Posterior cingulate gyrus (tissue), 11 donors: Measurements from ENCODE around the gene OR6B3.
"Not testable (repeated sequence)": the region's sequence is repeated elsewhere in the genome, so short reads cannot be mapped to it uniquely, and the experiment has no call there.

ENCODE experiments used
- DNase-seq, 10 donors: peaks; one replicate each; pipeline versions ENCODE4 v3.0.0 to v3.0.0-alpha.2; 2020 to 2021; ENCODE audit warnings: mixed read lengths in 3 of 10
- intact Hi-C: fragments of 100-400 bp; cut with DNase I; formaldehyde crosslinking; loops from one replicate; pipeline ENCODE4 v1.15.1; 2023

OR6B3 gene

DNA sequence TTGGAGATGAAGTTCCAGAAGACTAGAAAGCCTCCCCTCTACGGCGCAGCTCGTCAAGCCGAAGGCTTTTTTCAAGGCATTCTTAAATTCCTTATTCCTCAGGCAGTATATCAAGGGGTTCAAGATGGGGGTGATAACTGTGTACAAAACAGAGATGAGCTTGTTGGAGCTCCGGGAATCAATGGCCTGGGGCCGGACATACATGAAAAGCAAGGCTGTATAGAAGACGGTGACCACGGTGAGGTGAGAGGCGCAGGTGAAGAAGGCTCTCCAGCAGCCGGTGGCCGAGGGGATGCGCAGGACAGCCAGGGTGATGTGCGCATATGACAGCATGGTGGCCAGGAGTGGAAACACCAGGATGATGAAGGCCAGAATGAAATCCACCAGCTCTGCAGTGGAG lies 8.2 kb downstream of the OR6B3 start:
- DNase-seq: no peak
- intact Hi-C loops: no loop called here

GRCh38 chr2:240044096-240044495 lies 9.2 kb downstream of the OR6B3 start:
- intact Hi-C loops: not testable (repeated sequence)
- peak in 1 of 10 donors; percentile 61 for DNase-seq

DNA sequence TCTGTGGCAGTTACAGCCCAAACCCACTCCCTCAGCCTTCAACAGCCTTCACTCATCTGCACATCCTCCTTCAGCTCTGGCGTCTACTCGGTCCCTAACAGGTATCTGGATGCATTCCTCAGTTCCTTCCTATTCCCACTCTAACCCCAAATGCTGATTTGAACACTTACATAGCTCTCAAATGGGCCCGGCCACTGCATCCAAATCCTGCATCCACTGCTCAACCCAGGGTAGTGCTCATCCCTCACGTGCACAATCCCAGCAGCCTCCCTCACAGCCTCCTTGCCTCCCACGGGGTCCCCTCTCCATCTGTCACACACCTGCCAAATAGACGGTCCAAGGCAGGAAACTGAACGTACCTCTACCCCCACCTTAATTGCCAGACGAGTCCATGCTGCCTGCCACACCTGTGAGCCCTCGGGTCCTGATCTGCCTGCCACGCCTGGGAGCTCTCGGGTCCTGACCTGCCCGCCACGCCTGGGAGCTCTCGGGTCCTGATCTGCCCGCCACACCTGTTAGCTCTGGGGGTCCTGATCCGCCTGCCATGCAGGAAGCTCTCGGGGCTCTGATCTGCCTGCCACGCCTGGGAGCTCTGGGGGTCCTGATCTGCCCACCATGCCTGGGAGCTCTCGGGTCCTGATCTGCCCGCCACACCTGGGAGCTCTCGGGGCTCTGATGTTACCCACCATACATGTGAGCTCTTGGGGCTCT lies 9.9 kb downstream of the OR6B3 start:
- intact Hi-C loops: no loop called here
- peak in 1 of 10 donors; percentile 70 for DNase-seq

DNA sequence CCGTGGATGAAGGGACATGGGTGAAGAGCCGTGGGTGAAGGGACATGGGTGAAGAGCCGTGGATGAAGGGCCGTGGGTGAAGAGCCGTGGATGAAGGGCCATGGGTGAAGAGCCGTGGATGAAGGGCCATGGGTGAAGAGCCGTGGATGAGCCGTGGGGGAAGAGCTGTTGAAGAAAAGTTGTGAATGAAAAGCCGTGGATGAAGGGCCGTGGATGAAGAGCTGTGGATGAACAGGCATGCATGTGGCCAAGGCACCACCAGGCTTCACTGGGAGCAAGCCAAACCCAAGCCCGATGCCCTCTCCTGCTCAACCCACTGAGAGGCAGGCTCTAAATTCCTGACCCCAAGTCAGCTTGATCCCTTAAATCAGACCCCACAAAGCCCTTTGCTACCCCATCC lies 10.6 kb downstream of the OR6B3 start:
- intact Hi-C loops: no loop called here

DNA sequence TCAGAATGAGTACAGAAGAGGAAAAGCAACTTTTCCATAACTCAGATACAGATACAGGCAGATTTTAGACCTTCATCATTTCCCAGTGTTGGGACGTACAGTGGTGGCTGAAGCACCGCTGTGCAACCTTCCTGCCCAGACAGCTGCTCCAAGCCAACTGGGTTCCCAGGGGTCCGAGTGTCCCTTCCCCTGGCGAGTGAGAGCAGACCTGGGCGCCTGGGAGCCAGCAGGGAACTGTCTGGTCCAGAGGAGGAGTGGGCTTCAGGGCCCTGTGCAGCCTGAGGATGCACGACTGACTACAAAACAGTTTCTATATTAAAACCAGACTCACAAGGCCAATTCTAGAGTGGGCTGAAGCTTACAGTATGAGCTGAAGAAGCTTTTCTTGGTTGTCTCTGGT lies 12.0 kb downstream of the OR6B3 start:
- peak in 1 of 10 donors; percentile 70 for DNase-seq
- intact Hi-C loops: no loop called here

More for the DNA sequence above, 10.6 kb downstream of the OR6B3 start:
- DNase-seq: peak in 1 of 10 donors; percentile 57

DNA sequence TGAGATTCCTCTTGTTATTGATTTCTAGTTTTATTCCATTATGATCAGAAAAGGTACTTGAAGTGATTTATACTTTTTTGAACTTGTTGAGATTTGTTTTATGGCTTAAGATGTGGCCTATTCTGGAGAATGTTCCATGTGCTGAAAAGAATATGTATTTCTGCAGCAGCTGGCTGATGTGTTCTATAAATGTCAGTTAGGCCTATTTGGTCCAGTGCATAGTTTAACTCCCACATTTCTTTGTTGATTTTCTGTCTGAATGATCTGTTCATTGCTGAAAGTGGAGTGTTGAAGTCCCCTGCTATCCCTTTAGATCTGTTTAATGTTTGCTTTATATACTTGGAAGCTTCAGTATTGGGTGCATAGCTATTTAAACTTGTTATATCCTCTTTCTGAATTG lies 16.0 kb downstream of the OR6B3 start:
- intact Hi-C loops: no loop called here
- no peak for DNase-seq

GRCh38 chr2:240033330-240033678 lies 20.0 kb downstream of the OR6B3 start:
- intact Hi-C loops: no loop called here
- no peak for DNase-seq

DNA sequence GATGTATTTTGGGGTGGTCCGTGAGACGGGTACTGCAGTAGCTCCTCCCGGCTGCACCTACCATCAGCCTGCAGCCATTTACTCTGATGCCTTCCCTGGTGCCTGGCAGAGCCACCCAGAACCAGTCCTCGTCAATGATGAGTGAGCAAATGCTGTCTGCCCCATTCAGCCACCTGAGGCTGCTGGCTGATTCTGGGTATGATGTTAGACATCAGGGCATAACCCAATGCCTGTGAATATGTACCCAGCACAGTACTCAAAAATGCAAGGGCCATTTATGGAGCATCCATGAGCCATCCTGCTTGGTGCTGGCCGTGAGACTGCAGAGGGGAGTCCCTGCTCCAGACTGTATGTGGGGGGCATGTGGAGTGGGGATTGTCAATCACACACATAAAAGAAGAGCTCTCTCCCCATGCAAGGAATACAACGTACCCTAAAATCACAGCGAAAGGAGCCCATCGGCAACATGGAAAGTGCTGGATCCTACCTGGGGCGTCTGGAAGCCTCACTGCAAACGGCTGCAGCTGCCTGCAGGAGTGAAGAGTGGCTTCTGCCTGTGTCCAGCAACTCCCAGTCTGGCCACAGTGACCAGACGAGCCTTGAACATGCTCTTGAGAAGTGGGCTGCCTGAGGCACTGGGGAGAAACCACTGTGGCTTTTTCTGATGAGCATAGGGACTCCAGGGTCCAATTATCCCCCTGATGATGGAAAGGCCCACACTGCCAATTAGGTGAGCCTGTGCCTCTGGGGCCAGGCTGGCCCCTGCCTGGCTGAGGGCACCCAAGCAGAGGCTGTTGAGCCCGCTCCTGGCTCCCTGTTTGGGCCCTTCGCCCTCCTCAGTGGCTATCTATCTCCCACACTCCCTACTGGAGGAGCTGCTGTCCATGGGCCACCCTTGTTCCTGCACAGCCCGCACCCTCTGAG lies 20.7 kb downstream of the OR6B3 start:
- DNase-seq: no peak

DNA sequence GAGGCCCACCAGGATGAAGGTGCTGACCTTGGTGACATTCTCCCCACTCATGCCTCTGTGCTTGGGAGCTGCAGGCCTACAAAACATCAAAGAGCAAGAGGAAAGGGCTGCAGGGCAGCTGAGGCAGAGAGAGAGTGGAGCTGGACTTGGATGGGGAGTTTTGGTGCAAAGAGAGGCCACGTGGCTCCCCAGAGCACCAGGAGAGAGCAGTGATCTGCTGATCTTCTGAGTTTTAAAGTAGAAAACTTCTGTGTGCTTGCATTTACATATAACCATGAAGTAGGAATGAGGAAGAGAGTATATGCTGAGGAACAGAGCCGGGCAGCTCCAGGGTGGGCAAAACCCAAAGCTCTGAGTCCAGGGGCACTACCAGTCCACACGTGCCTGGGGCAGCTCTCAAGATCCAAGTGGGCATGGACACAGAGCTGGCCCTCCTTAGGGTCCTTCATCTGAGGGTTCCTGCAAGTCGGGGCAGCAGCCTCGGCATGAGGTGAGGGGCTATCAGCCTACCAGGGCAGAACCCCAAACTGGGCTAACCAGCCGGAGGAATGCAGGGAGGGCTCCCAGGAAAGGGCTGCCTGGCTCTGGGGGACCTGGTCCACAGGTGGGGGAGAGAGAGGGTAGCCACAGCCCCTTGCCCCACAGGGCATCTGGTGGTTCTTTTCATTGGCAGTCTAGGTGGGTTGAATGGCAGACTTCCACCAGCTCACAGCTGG lies 22.8 kb downstream of the OR6B3 start, which contains the start of gene OR6B2:
OR6B2 (minus strand) TSS at position 51 of the 716 bp plus-strand sequence; CDS start at position 51, 0 bp downstream.
- peak in 1 of 10 donors; percentile 52 for DNase-seq
- intact Hi-C loops: no loop called here

More for the DNA sequence above, 20.7 kb downstream of the OR6B3 start:
- intact Hi-C loops: no loop called here

GRCh38 chr2:240024766-240025165 lies 28.6 kb downstream of the OR6B3 start:
- intact Hi-C loops: loop anchor here (5.0 kb wide), 1 partner anchor 113 kb away; the partner anchor contains the start of gene COPS9
- DNase-seq: peak in 1 of 10 donors; percentile 61

GRCh38 chr2:240023792-240024191 lies 29.5 kb downstream of the OR6B3 start:
- DNase-seq: no peak
- intact Hi-C loops: loop anchor here (5.0 kb wide), 1 partner anchor 114 kb away; the partner anchor contains the start of gene COPS9

DNA sequence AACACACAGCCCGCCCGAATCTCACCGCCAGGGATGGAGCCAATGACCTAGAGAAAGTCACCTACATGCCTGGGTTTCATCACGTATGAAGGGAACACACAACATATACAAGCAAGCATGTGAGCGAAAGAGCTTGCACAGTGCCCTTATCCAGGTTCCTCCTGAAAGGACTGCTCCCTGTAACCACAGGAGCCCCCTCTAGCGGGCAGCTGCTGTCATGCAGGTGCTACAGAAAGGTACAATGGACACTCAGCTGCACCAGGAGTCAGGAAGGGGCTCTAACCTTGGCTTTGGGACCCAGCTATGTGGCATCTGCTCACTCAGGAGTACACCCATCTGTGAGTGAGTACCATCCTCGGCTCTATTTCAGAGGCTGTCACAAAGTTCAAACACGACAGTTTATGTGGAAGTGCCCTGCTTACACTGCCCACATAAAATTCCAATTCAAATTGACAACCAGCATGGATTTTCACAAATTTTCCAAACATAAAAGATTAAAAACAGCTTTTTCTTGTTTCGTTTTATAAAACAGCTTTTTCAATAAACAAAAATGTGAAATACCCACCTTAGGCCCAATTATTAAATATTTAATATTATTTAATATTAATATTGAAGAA lies 31.7 kb downstream of the OR6B3 start:
- DNase-seq: peak; percentile 36 to 95 (median 74)
- intact Hi-C loops: loop anchor here (5.0 kb wide), 1 partner anchor 116 kb away; the partner anchor contains the start of gene COPS9

- intact Hi-C loops: no loop called here
- no peak for DNase-seq
These were observed 35.1 kb downstream of the OR6B3 start for GRCh38 chr2:240018071-240018750.

DNA sequence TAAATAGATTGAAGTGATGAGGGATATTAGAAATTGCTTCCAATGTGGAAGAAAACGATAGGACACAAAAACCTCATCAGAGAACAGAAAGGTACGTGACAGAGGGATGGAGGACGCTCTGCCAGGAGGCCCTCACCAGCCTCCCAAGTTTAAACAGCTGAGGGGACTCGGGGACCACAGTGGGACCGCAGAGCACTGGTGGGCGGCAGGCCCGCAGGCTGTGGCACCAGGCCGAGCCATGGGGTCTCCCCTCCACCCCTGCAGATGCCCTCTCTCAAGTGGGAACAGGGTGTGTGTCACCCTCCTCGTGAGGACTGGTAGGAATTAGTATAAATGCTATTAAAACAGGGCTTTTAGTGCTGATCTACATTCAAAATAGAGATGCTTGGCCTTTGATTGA lies 39.0 kb downstream of the OR6B3 start:
- no peak for DNase-seq
- intact Hi-C loops: no loop called here

DNA sequence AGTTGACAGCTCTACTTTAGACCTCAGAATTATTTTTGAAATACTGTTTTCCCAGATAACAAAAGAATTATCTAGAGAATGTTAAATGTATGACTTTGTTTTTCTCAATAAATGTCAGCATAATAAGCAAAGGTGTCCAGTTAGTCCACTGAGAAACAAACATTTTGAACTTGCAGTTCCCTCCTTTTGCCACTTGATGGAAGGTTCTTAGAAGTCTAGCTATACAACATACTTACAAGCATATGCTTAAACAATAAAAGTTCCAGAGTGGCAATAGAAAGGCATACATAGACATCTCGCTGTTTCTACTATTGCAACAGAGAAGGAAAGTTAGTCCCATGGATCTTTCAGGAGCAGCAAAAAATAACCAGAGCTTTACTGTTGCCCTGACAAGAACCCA lies 40.0 kb downstream of the OR6B3 start:
- intact Hi-C loops: no loop called here
- no peak for DNase-seq

- intact Hi-C loops: no loop called here
These were observed 50.3 kb downstream of the OR6B3 start for GRCh38 chr2:240002983-240003382.

GRCh38 chr2:240000671-240001070 lies 52.6 kb downstream of the OR6B3 start:
- no peak for DNase-seq
- intact Hi-C loops: no loop called here

More at GRCh38 chr2:240002983-240003382, 50.3 kb downstream of the OR6B3 start:
- no peak for DNase-seq

DNA sequence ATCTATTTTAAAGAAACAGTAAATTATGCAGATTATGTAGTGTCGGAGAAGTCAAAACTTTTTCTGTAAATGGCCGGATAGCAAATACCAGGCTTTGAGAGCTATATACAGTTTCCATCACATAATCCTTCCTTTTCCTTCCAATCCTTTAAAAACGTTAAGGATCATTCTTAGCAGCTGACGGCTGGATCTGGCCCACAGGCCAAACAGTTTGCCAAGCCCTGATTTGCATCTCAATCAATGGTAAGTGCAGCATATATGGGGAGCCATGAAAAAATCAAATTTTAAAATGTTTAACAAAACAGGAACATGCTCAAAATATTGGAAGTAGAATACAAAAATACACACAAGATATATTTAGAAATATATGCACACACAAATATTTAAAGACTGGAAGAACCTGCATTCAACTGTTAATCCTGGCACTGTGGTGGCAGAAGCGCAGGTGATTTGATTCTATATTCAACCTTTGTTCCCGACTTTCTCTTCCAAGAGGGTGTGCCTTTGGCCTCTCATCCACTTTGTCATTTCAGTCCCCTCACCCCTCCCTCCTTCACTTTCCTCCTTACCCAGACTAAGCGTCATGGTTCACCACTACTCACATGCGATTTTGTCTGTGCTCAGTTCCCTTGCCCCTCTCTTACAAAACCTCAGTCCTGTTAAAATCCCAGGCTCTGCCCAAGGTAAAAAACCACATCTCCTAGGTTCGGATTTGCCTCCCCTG lies 55.5 kb downstream of the OR6B3 start:
- intact Hi-C loops: no loop called here
- DNase-seq: no peak
